H1 (cell line): ENCODE measurements around the gene AGAP1. TPM values are rescaled to one million over a fixed set of nuclear protein-coding genes. Genes with fewer than 3 reads are reported as not detected.

ENCODE experiments used
- CTCF ChIA-PET: fragments of 300-600 bp; sonication (Branson Sonifier 250); formaldehyde crosslinking; loops from one replicate; lab custom pipeline; 2021; ENCODE audit not compliant: partially characterized antibody; lab: Charles Lee
- POLR2A ChIA-PET: fragments of 300-600 bp; sonication (Branson Sonifier 250); formaldehyde crosslinking; loops from one replicate; lab custom pipeline; 2021; ENCODE audit warnings: inconsistent platforms; ENCODE audit not compliant: partially characterized antibody; lab: Charles Lee
- DNase-seq, 2 experiments: peaks; one replicate each; pipeline versions ENCODE4 v3.0.0 to v3.0.0-alpha.2; 2010 to 2022; ENCODE audit warnings: low spot score in 2 of 2, low read depth in 1 of 2, mixed read lengths in 1 of 2
- FAIRE-seq: peaks from 2 replicates; lab custom pipeline; 2011; peaks lifted over from hg19 to GRCh38; lab: Jason Lieb, UNC
- H2AFZ ChIP-seq: 2 replicates; pipeline ENCODE4 v1.8.1; 2012; ENCODE audit warnings: low read length, inconsistent platforms
- H2AK5ac ChIP-seq: 2 replicates; pipeline ENCODE4 v1.6.1; 2013; ENCODE audit warnings: low read depth, low read length
- H2BK120ac ChIP-seq: replicated peaks from 2 replicates; pipeline ENCODE3; 2013; ENCODE audit warnings: low read depth, low read length, inconsistent platforms
- H2BK12ac ChIP-seq: 2 replicates; pipeline ENCODE4 v1.6.1; 2013; ENCODE audit warnings: low read depth, low read length
- H2BK15ac ChIP-seq: 2 replicates; pipeline ENCODE4 v1.6.1; 2013; ENCODE audit warnings: low read length
- H2BK20ac ChIP-seq: 2 replicates; pipeline ENCODE4 v1.6.1; 2013; ENCODE audit warnings: low read length
- H2BK5ac ChIP-seq: 2 replicates; pipeline ENCODE4 v1.6.1; 2013; ENCODE audit warnings: low read depth, low read length
- H3K14ac ChIP-seq: 2 replicates; pipeline ENCODE4 v1.6.1; 2013; ENCODE audit warnings: inconsistent platforms; ENCODE audit not compliant: insufficient read length
- H3K18ac ChIP-seq: 2 replicates; pipeline ENCODE4 v1.6.1; 2013; ENCODE audit warnings: low read length; ENCODE audit errors: extremely low read depth
- H3K23ac ChIP-seq: 2 replicates; pipeline ENCODE4 v1.6.1; 2013; ENCODE audit warnings: inconsistent platforms; ENCODE audit not compliant: insufficient read length
- H3K23me2 ChIP-seq: 2 replicates; pipeline ENCODE4 v1.6.1; 2013; ENCODE audit warnings: low read depth, low read length
- H3K27ac ChIP-seq: 2 replicates; pipeline ENCODE4 v1.6.1; 2011; ENCODE audit warnings: low read depth, low read length, inconsistent platforms
- H3K27me3 ChIP-seq, 4 experiments: replicated peaks in 1 of 4; 1 replicate in 1 of 4; 2 replicates in 3 of 4; pipeline versions ENCODE4 v1.6.1 to v1.8.1; 2011 to 2013; ENCODE audit warnings: low read length in 3 of 4, mild to moderate bottlenecking in 3 of 4, inconsistent platforms in 2 of 4, mixed read lengths in 2 of 4, moderate library complexity in 1 of 4; ENCODE audit not compliant: control insufficient read depth in 3 of 4, insufficient read depth in 3 of 4; ENCODE audit errors: extremely low read depth in 1 of 4
- H3K36me3 ChIP-seq, 4 experiments: 2 replicates each; pipeline versions ENCODE4 v1.6.1 to v1.8.1; 2011 to 2013; ENCODE audit warnings: mild to moderate bottlenecking in 4 of 4, low read length in 3 of 4, moderate library complexity in 2 of 4, control low read depth in 1 of 4, inconsistent platforms in 1 of 4; ENCODE audit not compliant: insufficient read depth in 4 of 4, control insufficient read depth in 2 of 4
- H3K4ac ChIP-seq: replicated peaks from 2 replicates; pipeline ENCODE3; 2013; ENCODE audit warnings: low read length, low read depth, mixed read lengths, inconsistent platforms; ENCODE audit not compliant: insufficient read length
- H3K4me1 ChIP-seq, 4 experiments: replicated peaks in 1 of 4; 1 replicate in 1 of 4; 2 replicates in 3 of 4; pipeline versions ENCODE4 v1.6.1 to v1.8.1; 2011 to 2013; ENCODE audit warnings: low read length in 3 of 4, inconsistent platforms in 2 of 4, mixed read lengths in 1 of 4; ENCODE audit not compliant: insufficient read depth in 4 of 4, control insufficient read depth in 3 of 4
- H3K4me2 ChIP-seq, 2 experiments: 2 replicates each; pipeline versions ENCODE4 v1.6.1 to v1.8.1; 2011 to 2013; ENCODE audit warnings: low read depth in 2 of 2, low read length in 2 of 2, control low read depth in 1 of 2, inconsistent platforms in 1 of 2, mild to moderate bottlenecking in 1 of 2; ENCODE audit not compliant: insufficient read depth in 1 of 2
- H3K4me3 ChIP-seq, 4 experiments: fragments of 200-600, 300-600 bp in 1 of 4; sonication (generic), shearing (Covaris generic), sonication (Bioruptor Twin) in 1 of 4; 2 replicates each; pipeline versions ENCODE4 v1.5.1 to v1.8.1; 2011 to 2016; ENCODE audit warnings: low read length in 4 of 4, low read depth in 3 of 4, control low read depth in 2 of 4, inconsistent platforms in 2 of 4, mild to moderate bottlenecking in 2 of 4, mixed read lengths in 1 of 4, moderate library complexity in 1 of 4; ENCODE audit not compliant: insufficient read depth in 2 of 4; ENCODE audit errors: extremely low read depth in 1 of 4
- H3K56ac ChIP-seq: replicated peaks from 2 replicates; pipeline ENCODE3; 2013; ENCODE audit warnings: low read depth, mild to moderate bottlenecking, mixed read lengths, low read length, inconsistent platforms; ENCODE audit not compliant: insufficient read length
- H3K79me1 ChIP-seq: 2 replicates; pipeline ENCODE4 v1.6.1; 2013; ENCODE audit warnings: low read depth, low read length, control low read depth
- H3K79me2 ChIP-seq, 2 experiments: 2 replicates each; pipeline versions ENCODE4 v1.6.1 to v1.8.1; 2012 to 2013; ENCODE audit warnings: low read length in 2 of 2, mild to moderate bottlenecking in 2 of 2, inconsistent platforms in 1 of 2; ENCODE audit not compliant: insufficient read depth in 2 of 2, control insufficient read depth in 1 of 2
- H3K9ac ChIP-seq, 4 experiments: replicated peaks in 1 of 4; 1 replicate in 1 of 4; 2 replicates in 3 of 4; pipeline versions ENCODE4 v1.6.1 to v1.8.1; 2011 to 2013; ENCODE audit warnings: low read depth in 3 of 4, low read length in 3 of 4, control low read depth in 2 of 4, mild to moderate bottlenecking in 2 of 4, moderate library complexity in 2 of 4, inconsistent platforms in 1 of 4; ENCODE audit errors: extremely low read depth in 1 of 4
- H3K9me3 ChIP-seq, 2 experiments: 2 replicates each; pipeline versions ENCODE4 v1.6.1 to v1.8.1; 2012 to 2013; ENCODE audit warnings: mild to moderate bottlenecking in 2 of 2, moderate library complexity in 2 of 2, control low read depth in 1 of 2, inconsistent platforms in 1 of 2, low read depth in 1 of 2, low read length in 1 of 2, mixed read lengths in 1 of 2; ENCODE audit not compliant: insufficient read depth in 2 of 2
- H4K20me1 ChIP-seq, 2 experiments: replicated peaks in 1 of 2; 2 replicates each; pipeline versions ENCODE3 to v1.8.1; 2011 to 2013; ENCODE audit warnings: inconsistent platforms in 2 of 2, low read length in 2 of 2, mild to moderate bottlenecking in 1 of 2; ENCODE audit not compliant: insufficient read depth in 2 of 2, control insufficient read depth in 1 of 2
- H4K5ac ChIP-seq: 2 replicates; pipeline ENCODE4 v1.6.1; 2013; ENCODE audit warnings: low read length, low read depth, mixed read lengths, inconsistent platforms; ENCODE audit not compliant: insufficient read length
- H4K8ac ChIP-seq: 2 replicates; pipeline ENCODE4 v1.8.0; 2013; ENCODE audit warnings: mild to moderate bottlenecking, moderate library complexity, low read length, inconsistent platforms; ENCODE audit not compliant: insufficient read depth; ENCODE audit errors: extremely low read depth
- H4K91ac ChIP-seq: replicated peaks from 2 replicates; pipeline ENCODE3; 2013; ENCODE audit warnings: low read length, mixed read lengths, inconsistent platforms; ENCODE audit not compliant: insufficient read length
- BRCA1 ChIP-seq: IDR thresholded peaks from 2 replicates; pipeline ENCODE4 v1.6.1; 2012; ENCODE audit warnings: low read depth, low read length, improper control_type of control experiment
- HDAC2 ChIP-seq, 2 experiments: fragments of 300-600 bp in 1 of 2; sonication (generic) in 1 of 2; IDR thresholded peaks; 2 replicates each; pipeline ENCODE4 v1.6.1; 2011 to 2012; ENCODE audit warnings: low read depth in 2 of 2, low read length in 2 of 2, mild to moderate bottlenecking in 2 of 2, moderate library complexity in 2 of 2, borderline replicate concordance in 1 of 2, inconsistent platforms in 1 of 2
- MAFK ChIP-seq: IDR thresholded peaks from 2 replicates; pipeline ENCODE4 v1.6.1; 2012; ENCODE audit warnings: low read depth, mild to moderate bottlenecking, improper control_type of control experiment, low read length
- MAX ChIP-seq: IDR thresholded peaks from 2 replicates; pipeline ENCODE4 v1.6.1; 2012; ENCODE audit warnings: inconsistent platforms
- SRF ChIP-seq: IDR thresholded peaks from 2 replicates; pipeline ENCODE4 v1.6.1; 2011; ENCODE audit warnings: mild to moderate bottlenecking, low read depth, low read length, moderate library complexity
- TAF7 ChIP-seq: optimal IDR thresholded peaks from 2 replicates; pipeline ENCODE3; 2011; ENCODE audit warnings: low read depth, mild to moderate bottlenecking, inconsistent platforms, low read length, moderate library complexity, borderline replicate concordance
- WGBS, 2 experiments: shearing (Covaris generic) in 1 of 2; methylation state at CpG; one replicate each; pipeline versions ENCODE4 v1.1.6 to v1.1.7; 2013 to 2015; ENCODE audit warnings: low lambda C conversion rate in 2 of 2, mixed read lengths in 2 of 2, inconsistent platforms in 1 of 2, low coverage in 1 of 2, missing lambda C conversion rate in 1 of 2; ENCODE audit not compliant: insufficient replicate concordance in 2 of 2, insufficient coverage in 1 of 2, insufficient read length in 1 of 2; ENCODE audit errors: extremely low coverage in 1 of 2, missing lambda C conversion rate in 1 of 2; 5-methylcytosine and 5-hydroxymethylcytosine counted together
- polyA plus RNA-seq, 7 experiments: library from polyadenylated mRNA; depleted of rRNA in 3 of 7; stranded (reverse) in 5 of 7; unstranded in 2 of 7; fragments of >200 nt in 5 of 7; fragments of 200-250 nt in 2 of 7; gene quantifications; 1 replicate in 5 of 7; 2 replicates in 1 of 7; 4 replicates in 1 of 7; pipeline versions ENCODE4 v1.2.1 to v1.2.3, GENCODE V29; 2011 to 2013; ENCODE audit warnings: missing spikeins in 2 of 7, mixed read lengths in 2 of 7
- total RNA-seq: library from RNA; stranded (reverse); fragmentation: NEBNext Ultra II Directional; extraction: Animal tissue kit (Norgen Biotek cat#: 25700); gene quantifications from 2 replicates; pipeline ENCODE4 v1.2.1, GENCODE V29; 2021
- TF ChIP-seq, protein P1 (sequence below), 3 experiments: IDR thresholded peaks; 1 replicate in 2 of 3; 2 replicates in 1 of 3; pipeline versions ENCODE4 v1.5.1 to v1.6.1; 2011; ENCODE audit warnings: low read length in 3 of 3, mild to moderate bottlenecking in 3 of 3, inconsistent platforms in 2 of 3, low read depth in 1 of 3, moderate library complexity in 1 of 3; ENCODE audit not compliant: insufficient read depth in 1 of 3; ENCODE audit errors: control extremely low read depth in 1 of 3

The AGAP1 gene
- total and polyA plus RNA-seq, 2 of the 8 experiments (the other 6 are each of a cell fraction or from before 2014, with no cell fraction given): 18.1 to 39.4 TPM

- Histone ChIP-seq H2AK5ac (0 out of 2 replicates have a peak overlapping the region, but pooled peaks have one; percentile 4), H4K91ac (no peak overlapping the region), H2BK120ac (no peak overlapping the region), H4K20me1 (peaks cover 22 to 40% of the 10 kb centered on the region in 2 experiments), H3K27ac (no peak overlapping the region), H3K9ac (peak overlapping the region in 1 of 4 experiments; percentile 15; a peak in 1 of 7 replicates), H3K4me3 (peak overlapping the region; percentile 52 to 78 (median 67)), H2AFZ (no peak overlapping the region), H3K79me1 (peaks cover 23% of the 10 kb centered on the region), H2BK15ac (no peak overlapping the region), H3K27me3 (peaks cover 0 to 11% (median 7%) of the 10 kb centered on the region in 4 experiments; a peak in 5 of 7 replicates), H3K56ac (no peak overlapping the region), H3K23ac (no peak overlapping the region), H2BK5ac (no peak overlapping the region), H3K79me2 (peaks cover 5 to 58% of the 10 kb centered on the region in 2 experiments; a peak in 3 of 4 replicates), H3K36me3 (no peaks in the 10 kb centered on the region), H3K4me1 (peaks cover 9 to 38% (median 19%) of the 10 kb centered on the region in 4 experiments), H3K9me3 (no peaks in the 10 kb centered on the region), H4K8ac (0 out of 2 replicates have a peak overlapping the region, but pooled peaks have one; percentile 12), H2BK12ac (no peak overlapping the region), H3K18ac (peak overlapping the region; percentile 7; the same call in 1 of the 2 replicates), H3K4me2 (peak overlapping the region; percentile 91 to 99), H2BK20ac (no peak overlapping the region), H3K4ac (no peak overlapping the region), H4K5ac (no peak overlapping the region), H3K14ac (no peak overlapping the region), H3K23me2 (peaks cover 16% of the 10 kb centered on the region; the same call in 1 of the 2 replicates)
- no peak for FAIRE-seq
- POLR2A ChIA-PET: interaction anchor here (1.2 kb wide), 1 partner anchor 76 kb away, joined by 3 read pairs; no protein-coding TSS in a partner anchor
- CTCF ChIA-PET: interaction anchor here (1.0 to 4.4 kb wide), 4 partner anchors 21 to 100 kb away, joined by 3 to 25 read pairs (median 4); no protein-coding TSS in a partner anchor
- DNase-seq: no peak
- WGBS, 2 experiments: 48% methylated on average over 18 of the region's 18 CpGs; no CpG with 5 or more reads in 1 of the 2 experiments
- TF ChIP-seq SRF (no peak), TAF7 (no peak), BRCA1 (no peak), HDAC2 (IDR thresholded peaks at IDR 0.05; ENCODE audit: borderline replicate concordance in 1 of 2, low read depth in 2 of 2, low read length in 2 of 2) (no peak), MAFK (no peak), MAX (no peak)
- TF ChIP-seq, protein P1, sequence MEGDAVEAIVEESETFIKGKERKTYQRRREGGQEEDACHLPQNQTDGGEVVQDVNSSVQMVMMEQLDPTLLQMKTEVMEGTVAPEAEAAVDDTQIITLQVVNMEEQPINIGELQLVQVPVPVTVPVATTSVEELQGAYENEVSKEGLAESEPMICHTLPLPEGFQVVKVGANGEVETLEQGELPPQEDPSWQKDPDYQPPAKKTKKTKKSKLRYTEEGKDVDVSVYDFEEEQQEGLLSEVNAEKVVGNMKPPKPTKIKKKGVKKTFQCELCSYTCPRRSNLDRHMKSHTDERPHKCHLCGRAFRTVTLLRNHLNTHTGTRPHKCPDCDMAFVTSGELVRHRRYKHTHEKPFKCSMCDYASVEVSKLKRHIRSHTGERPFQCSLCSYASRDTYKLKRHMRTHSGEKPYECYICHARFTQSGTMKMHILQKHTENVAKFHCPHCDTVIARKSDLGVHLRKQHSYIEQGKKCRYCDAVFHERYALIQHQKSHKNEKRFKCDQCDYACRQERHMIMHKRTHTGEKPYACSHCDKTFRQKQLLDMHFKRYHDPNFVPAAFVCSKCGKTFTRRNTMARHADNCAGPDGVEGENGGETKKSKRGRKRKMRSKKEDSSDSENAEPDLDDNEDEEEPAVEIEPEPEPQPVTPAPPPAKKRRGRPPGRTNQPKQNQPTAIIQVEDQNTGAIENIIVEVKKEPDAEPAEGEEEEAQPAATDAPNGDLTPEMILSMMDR (IDR thresholded peaks at IDR 0.05; ENCODE audit: control extremely low read depth in 1 of 3, insufficient read depth in 1 of 3, low read depth in 1 of 3, low read length in 3 of 3): no peak
Observed at GRCh38 chr2:235495373-235496238, 1.8 kb downstream of the AGAP1 start.
